Femur (tissue), 1 donor: ENCODE results near the gene DXO.
"Not testable (repeated sequence)": the region's sequence is repeated elsewhere in the genome, so short reads cannot be mapped to it uniquely, and the experiment has no call there.

ENCODE experiments used
- DNase-seq: peaks from one replicate; pipeline ENCODE4 v3.0.0-alpha.2; 2017

Gene DXO

DNA sequence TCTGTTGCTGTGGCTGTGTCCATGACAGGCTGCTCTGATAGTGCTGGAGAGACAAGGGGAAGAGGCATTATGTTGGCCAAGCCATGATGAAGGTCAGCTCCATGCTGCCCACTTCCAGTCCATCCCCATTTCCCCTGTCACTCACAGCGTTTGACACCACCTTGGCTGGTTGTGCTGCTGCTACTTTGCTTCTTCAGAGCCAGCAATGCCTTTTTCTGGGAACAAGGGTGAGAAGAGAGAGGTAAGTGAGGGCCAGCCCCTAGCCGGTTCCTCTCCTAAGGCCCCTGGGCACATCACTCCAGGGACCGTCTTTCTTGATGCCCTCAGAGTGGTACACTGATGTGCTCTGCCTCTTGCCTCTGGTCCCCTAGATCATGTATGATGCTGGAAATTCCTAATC, 15.1 kb downstream of the DXO start:
- no peak for DNase-seq

- no peak for DNase-seq
Observed at GRCh38 chr6:31954511-31954910, 17.4 kb downstream of the DXO start.

GRCh38 chr6:31952890-31953289, 19.0 kb downstream of the DXO start:
- no peak for DNase-seq

DNA sequence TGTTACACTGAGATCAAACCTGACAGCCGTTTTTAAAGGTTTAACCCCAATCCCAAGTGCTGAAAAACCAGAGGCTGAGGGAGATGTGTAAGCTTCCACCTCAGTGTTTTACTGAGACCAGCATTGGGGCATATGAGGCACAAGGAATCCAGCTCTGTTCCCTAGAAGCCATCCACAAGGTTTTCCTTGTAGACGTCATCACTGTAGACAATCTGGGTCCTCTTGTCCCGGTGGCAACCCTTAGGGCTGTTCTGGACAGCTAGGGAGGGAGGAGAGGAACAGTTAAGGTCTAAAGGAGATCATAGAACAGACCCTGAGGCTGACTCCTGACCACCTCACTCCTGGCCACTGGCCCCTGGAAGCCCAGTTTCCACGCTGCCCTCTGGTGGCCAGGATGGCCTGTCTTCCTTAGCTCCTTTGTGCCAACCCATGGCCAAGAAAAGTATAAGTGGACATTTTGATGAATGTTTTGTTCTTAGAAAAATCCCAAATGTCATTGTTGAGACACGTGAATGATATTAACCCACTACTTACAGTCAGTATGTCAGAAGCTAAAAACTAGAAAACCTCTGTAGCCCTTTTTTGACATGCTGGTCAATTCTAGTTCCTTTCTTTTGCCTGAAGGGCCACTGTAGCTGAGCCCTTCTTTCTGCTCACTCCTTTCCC, 19.7 kb downstream of the DXO start:
- peak; percentile 55 for DNase-seq

- no peak for DNase-seq
Observed at GRCh38 chr6:31949926-31950548, 21.9 kb downstream of the DXO start.

- no peak for DNase-seq
Observed at GRCh38 chr6:31948753-31949413, 23.1 kb downstream of the DXO start.

DNA sequence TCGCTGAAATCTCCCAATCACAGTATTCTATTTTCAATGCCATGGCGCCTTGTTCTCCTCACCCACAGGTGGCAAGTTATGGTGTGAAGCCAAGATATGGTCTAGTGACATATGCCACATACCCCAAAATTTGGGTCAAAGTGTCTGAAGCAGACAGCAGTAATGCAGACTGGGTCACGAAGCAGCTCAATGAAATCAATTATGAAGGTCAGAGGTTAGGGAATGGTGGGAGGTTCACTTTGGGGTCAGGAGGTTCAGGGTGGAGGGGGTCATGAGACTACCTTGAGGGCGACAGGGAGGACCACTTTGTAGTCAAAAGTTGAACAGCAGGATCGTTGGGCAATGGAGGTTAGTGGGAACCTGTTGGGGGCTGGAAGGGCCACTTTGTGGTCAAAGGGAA, 23.6 kb downstream of the DXO start:
- DNase-seq: no peak

DNA sequence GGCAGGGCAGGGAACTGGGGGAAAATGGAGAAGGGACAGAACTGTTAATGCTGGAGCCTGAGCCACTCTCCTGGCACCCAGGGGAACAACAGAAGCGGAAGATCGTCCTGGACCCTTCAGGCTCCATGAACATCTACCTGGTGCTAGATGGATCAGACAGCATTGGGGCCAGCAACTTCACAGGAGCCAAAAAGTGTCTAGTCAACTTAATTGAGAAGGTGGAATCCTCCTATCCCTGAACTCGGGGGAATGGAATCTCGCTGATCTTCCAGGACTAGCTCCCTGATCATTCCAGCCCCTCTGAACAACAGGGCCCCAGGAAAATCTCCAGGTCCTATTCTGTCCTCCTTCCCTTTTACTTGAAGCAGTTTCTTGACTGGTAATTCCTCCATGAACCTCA, 24.1 kb downstream of the DXO start:
- no peak for DNase-seq

GRCh38 chr6:31947070-31947675, 24.8 kb downstream of the DXO start:
- DNase-seq: no peak

- DNase-seq: no peak
Observed at GRCh38 chr6:31946370-31946885, 25.5 kb downstream of the DXO start.

DNA sequence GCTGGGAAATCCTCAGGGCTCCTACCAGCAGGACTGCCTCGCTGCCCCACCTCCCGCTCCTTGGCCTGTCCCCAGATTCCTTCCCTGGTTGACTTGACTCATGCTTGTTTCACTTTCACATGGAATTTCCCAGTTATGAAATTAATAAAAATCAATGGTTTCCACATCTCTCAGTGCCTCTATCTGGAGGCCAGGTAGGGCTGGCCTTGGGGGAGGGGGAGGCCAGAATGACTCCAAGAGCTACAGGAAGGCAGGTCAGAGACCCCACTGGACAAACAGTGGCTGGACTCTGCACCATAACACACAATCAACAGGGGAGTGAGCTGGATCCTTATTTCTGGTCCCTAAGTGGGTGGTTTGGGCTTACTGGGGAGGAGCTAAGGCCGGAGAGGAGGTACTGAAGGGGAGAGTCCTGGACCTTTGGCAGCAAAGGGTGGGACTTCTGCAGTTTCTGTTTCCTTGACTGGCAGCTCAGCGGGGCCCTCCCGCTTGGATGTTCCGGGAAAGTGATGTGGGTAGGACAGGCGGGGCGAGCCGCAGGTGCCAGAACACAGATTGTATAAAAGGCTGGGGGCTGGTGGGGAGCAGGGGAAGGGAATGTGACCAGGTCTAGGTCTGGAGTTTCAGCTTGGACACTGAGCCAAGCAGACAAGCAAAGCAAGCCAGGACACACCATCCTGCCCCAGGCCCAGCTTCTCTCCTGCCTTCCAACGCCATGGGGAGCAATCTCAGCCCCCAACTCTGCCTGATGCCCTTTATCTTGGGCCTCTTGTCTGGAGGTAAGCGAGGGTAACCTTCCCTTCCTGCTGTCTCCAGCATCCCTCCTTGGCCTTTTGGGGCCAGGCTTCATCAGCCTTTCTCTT, 26.2 kb downstream of the DXO start, which contains the start of gene CFB:
Gene CFB (plus strand): TSS at position 589 of the 863 bp plus-strand sequence. CDS start 127 bp downstream, at position 716.
- DNase-seq: peak; percentile 75

DNA sequence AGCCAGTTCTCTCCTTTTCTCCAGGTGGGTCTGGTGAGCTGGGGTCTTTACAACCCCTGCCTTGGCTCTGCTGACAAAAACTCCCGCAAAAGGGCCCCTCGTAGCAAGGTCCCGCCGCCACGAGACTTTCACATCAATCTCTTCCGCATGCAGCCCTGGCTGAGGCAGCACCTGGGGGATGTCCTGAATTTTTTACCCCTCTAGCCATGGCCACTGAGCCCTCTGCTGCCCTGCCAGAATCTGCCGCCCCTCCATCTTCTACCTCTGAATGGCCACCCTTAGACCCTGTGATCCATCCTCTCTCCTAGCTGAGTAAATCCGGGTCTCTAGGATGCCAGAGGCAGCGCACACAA, 26.8 kb downstream of the DXO start:
- DNase-seq: no peak

- DNase-seq: no peak
Observed at GRCh38 chr6:31943742-31944141, 28.2 kb downstream of the DXO start.

- no peak for DNase-seq
Observed at GRCh38 chr6:31940256-31940664, 31.7 kb downstream of the DXO start.

- no peak for DNase-seq
Observed at GRCh38 chr6:31935823-31936222, 36.1 kb downstream of the DXO start.

GRCh38 chr6:31935021-31935420, 36.9 kb downstream of the DXO start:
- no peak for DNase-seq

GRCh38 chr6:31933537-31933936, 38.4 kb downstream of the DXO start:
- no peak for DNase-seq

DNA sequence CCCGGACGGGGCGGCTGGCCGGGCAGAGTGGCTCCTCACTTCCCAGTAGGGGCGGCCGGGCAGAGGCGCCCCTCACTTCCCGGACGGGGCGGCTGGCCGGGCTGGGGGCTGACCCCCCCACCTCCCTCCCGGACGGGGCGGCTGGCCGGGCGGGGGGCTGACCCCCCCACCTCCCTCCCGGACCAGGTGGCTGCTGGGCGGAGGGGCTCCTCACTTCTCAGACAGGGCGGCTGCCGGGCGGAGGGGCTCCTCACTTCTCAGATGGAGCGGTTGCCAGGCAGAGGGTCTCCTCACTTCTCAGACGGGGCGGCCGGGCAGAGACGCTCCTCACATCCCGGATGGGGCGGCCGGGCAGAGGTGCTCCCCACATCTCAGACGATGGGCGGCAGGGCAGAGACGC, 39.8 kb downstream of the DXO start:
- not testable (repeated sequence) for DNase-seq

GRCh38 chr6:31930962-31931361, 41.0 kb downstream of the DXO start:
- DNase-seq: no peak

GRCh38 chr6:31928672-31928939, 43.3 kb downstream of the DXO start:
- DNase-seq: no peak

DNA sequence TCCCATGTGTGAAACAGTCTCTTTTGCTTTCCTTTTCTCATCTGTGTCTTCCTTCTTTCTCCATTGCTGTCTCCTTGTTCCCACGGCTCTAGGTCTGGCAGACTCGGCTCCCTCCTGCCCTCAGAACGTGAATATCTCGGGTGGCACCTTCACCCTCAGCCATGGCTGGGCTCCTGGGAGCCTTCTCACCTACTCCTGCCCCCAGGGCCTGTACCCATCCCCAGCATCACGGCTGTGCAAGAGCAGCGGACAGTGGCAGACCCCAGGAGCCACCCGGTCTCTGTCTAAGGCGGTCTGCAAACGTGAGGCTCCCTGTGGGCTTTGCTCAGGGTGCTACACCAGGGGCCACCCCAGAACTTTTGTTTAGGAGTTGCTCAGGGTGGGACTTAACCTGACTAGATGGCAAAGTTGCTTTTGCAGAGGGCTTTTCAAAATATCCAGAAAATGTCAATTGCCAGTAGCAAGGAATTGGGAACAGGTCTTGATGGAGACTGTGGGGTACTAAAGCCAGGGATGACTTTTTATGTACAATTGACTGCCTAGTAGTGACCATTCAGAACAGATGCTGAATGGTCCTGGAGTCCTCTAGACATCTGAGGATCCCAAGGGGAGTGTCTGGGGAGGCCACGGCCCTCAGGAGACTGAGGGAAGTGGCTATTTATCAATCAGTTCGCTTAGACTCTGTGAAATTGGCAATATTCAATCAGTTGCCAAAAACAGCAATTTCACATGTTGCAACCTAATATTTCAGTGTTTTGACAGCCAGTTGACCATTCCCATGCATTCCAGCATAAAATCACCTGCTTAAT, 43.9 kb downstream of the DXO start:
- no peak for DNase-seq

GRCh38 chr6:31927242-31927862, 44.6 kb downstream of the DXO start, which contains the start of gene C2:
C2 (plus strand) TSS chr6:31927717; CDS start chr6:31927753, 36 bp downstream.
- DNase-seq: no peak
